ENCODE data around the gene TEDC2. TPM values are rescaled to one million over a fixed set of nuclear protein-coding genes. Genes with fewer than 3 reads are reported as not detected.

Gene TEDC2
- total and polyA plus RNA-seq, 2 of the 8 experiments (the other 6 are each of a cell fraction or from before 2014, with no cell fraction given), result 54.6 to 55.6 TPM

DNA sequence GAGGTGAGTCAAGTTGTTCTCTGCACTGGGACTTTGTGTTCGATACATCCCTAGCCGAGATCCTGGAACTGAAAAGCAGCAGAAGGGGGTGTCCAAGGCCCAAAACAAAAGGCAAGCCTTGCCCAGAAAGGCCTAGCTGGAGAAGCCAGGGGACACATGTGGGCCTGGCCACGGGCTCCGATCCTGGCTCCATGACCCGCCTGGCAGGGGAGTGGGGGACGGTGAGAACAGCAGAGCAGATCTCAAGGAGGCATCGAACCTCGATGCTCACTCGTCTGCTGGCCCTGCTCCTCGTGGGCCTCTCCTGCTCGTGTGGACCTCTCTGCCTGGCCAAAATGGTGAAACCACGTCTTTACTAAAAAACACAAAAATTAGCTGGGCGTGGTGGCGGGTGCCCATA, 21.8 kb upstream of the TEDC2 start (continued):
- TF ChIP-seq, protein P1, sequence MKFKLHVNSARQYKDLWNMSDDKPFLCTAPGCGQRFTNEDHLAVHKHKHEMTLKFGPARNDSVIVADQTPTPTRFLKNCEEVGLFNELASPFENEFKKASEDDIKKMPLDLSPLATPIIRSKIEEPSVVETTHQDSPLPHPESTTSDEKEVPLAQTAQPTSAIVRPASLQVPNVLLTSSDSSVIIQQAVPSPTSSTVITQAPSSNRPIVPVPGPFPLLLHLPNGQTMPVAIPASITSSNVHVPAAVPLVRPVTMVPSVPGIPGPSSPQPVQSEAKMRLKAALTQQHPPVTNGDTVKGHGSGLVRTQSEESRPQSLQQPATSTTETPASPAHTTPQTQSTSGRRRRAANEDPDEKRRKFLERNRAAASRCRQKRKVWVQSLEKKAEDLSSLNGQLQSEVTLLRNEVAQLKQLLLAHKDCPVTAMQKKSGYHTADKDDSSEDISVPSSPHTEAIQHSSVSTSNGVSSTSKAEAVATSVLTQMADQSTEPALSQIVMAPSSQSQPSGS (IDR thresholded peaks at IDR 0.05; ENCODE audit: low read length), result no peak
- TF ChIP-seq RXRA (IDR thresholded peaks at IDR 0.05; ENCODE audit: insufficient read depth, low read depth, low read length), result no peak
